ENCODE data around the gene NFKB2.

NFKB2 gene

DNA sequence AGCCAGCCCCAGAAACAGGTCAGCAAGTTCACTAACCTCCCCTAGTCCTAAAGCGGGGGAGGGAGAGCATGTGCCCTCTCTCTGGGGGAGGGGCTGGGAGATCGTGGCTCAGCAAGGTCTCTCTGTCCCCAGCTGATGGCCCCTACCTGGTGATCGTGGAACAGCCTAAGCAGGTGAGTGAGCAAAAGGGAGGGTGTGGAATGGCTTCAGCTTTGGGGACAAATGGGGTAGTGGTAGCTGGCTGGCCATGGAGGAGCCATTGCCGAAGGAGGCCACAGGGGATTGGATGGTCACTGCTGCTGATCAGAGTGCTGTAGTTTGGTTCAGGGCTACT, 779 bp downstream of the NFKB2 start:
- DNase-seq, result no peak

- no peak for DNase-seq
Measured at GRCh38 chr10:102396730-102397151, 1.2 kb downstream of the NFKB2 start.

GRCh38 chr10:102397222-102398171, 2.0 kb downstream of the NFKB2 start:
- no peak for DNase-seq

GRCh38 chr10:102398172-102399020, 2.9 kb downstream of the NFKB2 start:
- no peak for DNase-seq

GRCh38 chr10:102399217-102400021, 3.9 kb downstream of the NFKB2 start:
- peak; percentile 54 to 86 for DNase-seq

- no peak for DNase-seq
Measured at GRCh38 chr10:102400076-102400475, 4.6 kb downstream of the NFKB2 start.

GRCh38 chr10:102400598-102401341, 5.3 kb downstream of the NFKB2 start:
- no peak for DNase-seq

- no peak for DNase-seq
Measured at GRCh38 chr10:102401342-102401654, 5.8 kb downstream of the NFKB2 start.

GRCh38 chr10:102401735-102402511, 6.4 kb downstream of the NFKB2 start:
- DNase-seq, result no peak

GRCh38 chr10:102402512-102402896, 7.0 kb downstream of the NFKB2 start:
- DNase-seq, result no peak

DNA sequence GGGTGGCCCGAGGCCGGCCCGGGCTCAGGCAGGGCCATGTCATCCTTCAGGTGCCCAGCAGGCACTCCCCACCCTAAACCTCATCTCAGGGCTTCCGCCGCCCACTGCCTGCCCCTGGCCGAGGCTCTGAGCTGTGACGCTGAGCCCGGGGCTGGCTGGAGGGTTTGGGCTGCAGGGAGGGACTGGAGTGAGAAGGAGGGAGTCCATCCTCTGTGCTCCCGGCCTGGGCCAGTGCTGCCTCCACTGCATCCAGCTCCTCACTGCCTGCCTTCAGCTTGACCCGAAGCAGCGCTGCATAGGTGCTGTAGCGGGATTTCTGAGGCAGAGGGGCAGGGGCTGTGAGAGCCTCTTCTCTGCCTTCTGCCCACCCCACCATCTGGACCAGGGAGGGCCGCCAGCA, 7.6 kb downstream of the NFKB2 start:
- no peak for DNase-seq

GRCh38 chr10:102404361-102405107, 9.0 kb downstream of the NFKB2 start:
- DNase-seq, result no peak

- no peak for DNase-seq
Measured at GRCh38 chr10:102405108-102405571, 9.6 kb downstream of the NFKB2 start.

GRCh38 chr10:102405632-102406031, 10.1 kb downstream of the NFKB2 start:
- DNase-seq, result no peak

GRCh38 chr10:102406815-102407214, 11.3 kb downstream of the NFKB2 start:
- no peak for DNase-seq

DNA sequence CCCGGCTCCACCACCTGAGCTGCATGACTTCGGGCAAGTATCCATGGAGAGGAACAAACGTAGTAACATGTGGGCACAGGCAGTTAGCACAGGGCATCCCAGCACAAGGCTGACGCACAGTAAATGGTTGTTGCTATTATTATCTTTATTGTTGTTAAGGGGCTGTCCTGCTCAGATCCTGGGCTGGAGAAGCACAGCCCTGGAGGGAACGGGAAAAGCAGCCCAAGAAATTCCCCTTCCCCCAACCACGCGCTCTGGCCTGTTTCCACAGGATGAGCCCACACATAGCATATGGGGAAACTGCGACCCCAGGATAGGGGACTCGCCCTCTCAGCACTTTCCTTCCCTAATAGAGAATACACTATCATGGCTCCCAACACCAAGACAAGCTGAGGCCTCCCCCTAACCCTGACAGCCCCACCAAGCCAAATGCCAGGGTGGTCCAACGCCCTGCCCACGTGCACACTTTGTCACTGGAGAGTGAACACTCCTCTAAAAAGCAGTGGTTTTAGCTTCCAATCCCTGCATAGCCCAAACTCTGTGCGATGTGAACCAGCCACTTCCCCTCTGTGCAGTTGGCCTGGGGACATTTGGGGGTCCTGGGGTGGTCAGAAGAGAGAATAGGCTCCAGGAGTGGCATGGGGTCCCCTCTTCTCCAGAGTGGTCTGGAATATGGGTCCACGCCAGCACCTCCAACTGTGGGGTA, 12.1 kb downstream of the NFKB2 start:
- no peak for DNase-seq

DNA sequence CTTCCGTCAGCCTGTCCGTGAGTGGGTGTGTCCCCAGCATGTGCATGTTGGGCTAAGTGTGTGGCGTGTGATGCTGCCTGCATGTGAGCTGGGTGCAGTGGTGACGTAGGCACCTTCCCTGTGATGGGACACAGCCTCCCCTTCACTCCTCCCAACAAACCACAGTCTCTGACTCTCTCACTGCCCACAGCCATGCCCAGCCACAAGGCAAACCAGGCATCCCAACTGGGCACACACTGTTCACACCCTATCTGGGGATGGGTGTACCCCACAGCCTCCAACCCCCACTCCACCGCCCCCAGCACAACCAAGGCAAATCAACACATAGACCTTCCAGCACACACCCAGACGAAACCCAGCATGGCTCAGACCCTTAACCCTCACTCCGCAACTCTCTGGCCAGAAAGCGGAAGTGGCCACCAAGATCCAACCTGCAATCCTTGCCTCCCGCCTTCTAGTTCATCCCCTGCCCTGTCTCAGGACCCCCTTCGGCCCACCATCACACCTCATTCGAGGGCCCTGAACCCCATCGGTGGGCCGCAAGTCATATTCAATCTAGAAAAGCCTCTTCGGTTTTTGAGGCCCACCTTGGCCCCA, 12.7 kb downstream of the NFKB2 start:
- DNase-seq, result no peak

- peak in 1 of 2 experiments; percentile 35 for DNase-seq
Measured at GRCh38 chr10:102408728-102409603, 13.5 kb downstream of the NFKB2 start.

All from NCI-H526 (cell line).